ENCODE measurements around the gene AXDND1. TPM values are rescaled to one million over a fixed set of nuclear protein-coding genes. Genes with fewer than 3 reads are reported as not detected.

AXDND1 gene, protein sequence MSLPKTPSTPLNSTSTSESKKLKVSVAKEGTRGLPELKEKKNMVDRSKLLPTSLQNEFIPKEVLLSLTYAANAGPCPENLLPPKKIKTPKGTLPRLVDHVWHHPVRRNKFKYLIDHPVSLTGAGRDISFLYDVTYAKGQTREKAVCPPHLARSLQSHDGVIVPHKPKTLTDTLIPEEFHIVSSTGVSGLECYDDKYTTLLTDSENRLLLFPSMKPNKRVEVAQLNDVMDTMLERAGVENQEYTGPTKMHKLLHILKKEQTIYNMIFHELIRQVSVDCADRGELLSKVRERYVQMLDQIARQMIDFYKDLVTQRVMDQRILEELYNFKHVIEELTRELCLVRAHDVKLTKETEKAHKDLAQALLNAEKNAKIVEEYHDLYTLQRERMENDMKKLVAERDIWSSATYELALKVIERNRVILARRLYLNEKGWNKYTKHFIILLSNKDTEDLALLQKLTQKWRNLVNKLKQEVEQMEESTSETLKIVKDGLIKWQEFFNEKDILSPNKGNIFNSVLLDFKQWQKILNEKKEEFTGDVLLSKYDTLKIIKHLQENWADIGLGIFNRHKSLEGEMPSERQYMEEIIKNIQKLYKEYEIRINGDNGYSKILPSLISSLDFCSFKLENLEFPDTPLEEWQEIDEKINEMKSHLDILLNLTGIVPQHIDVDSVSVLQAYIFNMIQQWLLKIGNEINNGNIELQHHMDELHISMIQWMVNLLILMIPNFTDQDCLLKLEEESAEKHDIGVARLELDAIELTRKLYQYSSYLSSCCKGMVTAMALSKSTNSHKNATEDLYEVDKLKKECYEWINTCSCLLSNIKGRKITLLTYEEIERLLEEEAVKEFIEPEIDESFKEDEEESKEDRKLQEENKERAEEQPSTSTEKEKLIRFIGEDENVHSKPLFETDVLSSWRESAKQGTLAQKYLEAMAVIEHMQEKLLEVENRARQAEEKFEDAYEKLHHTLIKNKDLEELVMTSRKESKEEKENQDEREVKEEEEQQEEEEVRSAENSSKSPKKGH
- 0.61 TPM in 1 of 2 replicates, not detected in the other for total RNA-seq

GRCh38 chr1:179365342-179366092, at the start of gene AXDND1:
Gene AXDND1 (plus strand): TSS chr1:179365971. CDS start chr1:179366510, 539 bp downstream.
- intact Hi-C loops (cut with micrococcal nuclease), result loop anchor here (1.0 to 10.0 kb wide), 13 partner anchors 66 to 1659 kb away; partner anchors contain the start of genes ACBD6, FAM20B, RALGPS2 and SOAT1

DNA sequence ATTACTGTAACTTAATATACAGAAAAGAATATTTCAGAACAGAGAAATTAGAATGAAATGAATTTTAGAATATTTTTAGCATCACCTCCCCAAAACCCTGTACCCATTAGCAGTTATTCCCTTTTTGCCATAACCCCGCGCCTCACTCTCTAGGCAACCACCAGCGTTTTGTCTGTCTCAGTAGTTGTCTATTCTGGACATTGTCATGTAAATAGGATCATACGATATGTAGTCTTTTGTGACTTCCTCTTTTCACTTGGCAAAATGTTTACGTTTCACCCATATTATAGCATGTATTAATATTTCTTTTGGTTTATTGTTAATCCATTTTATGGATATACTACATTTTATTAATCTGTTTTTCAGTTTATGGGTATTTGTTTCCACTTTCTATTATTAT, 47.3 kb upstream of the AXDND1 start:
- intact Hi-C loops (cut with micrococcal nuclease), result no loop called here

DNA sequence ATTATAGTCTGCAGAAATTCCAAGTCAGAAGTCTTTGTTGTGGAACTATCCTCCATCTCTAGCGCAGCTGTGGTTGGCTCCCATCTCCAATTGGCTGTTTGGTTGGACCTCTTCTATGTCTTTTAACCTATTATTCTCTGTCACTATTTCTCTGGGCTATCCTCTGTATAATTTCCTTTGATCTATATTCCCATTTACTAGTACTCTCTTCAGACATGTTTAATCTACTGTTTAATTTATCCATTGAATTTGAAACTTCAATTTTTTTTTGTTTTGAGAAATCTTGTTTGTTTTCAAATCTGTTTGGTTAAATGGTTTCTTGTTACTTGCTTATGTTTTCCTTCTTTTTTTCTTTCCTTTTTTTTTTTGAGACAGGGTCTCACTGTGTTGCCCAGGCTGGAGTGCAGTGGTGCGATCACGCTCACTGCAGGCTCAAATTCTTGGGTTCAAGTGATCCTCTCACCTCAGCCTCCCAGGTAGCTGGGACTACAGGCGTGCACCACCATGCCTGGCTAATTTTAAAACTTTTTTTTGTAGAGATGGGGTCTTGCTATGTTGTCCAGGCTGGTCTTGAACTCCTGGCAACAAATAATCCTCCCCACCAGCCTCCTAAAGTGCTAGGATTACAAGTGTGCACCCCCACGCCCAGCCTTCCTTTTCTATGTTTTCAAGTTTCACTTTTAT, 44.1 kb upstream of the AXDND1 start:
- intact Hi-C loops (cut with micrococcal nuclease), result no loop called here

- intact Hi-C loops (cut with micrococcal nuclease), result no loop called here
Measured at GRCh38 chr1:179322557-179322956, 43.2 kb upstream of the AXDND1 start.

DNA sequence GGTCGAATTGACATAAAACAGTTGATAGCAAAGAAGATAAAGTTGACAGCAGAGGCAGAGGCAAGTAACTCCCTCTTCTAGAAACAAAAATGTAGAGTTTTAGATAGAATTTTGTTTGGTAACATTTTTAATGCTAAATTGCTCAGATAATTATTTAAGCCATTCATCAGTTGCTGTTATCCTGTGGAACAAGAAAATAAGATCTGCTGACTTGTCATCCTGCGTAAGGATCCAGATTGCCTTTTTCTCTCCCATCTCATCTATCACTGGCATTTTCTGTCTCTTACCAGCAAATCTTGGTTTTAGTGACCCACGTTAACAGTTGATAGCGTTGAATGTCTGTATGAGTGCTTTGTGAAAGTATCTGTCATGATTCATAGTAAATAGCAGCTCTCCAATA, 42.3 kb upstream of the AXDND1 start:
- intact Hi-C loops (cut with micrococcal nuclease), result no loop called here

DNA sequence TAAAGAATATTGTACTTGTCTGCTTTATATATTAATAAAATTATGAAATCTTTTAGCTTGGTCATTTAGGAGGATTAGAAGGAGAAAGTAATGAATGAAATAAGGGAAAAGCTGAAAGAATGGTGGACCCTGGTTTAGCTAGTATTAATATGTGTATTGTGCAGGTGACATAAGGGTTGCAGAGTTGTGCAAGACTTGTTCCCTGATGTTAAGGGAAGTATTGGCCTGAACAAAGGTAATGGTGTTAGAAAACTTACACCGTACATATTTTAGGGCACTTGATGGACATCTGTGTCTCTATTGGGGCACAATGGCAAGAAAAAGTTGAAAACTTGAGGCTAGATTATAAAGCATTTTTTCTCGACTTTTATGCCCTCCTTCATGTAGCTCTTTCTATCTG, 39.9 kb upstream of the AXDND1 start:
- intact Hi-C loops (cut with micrococcal nuclease), result no loop called here

- intact Hi-C loops (cut with micrococcal nuclease), result no loop called here
Measured at GRCh38 chr1:179326746-179327145, 39.0 kb upstream of the AXDND1 start.

GRCh38 chr1:179327196-179327595, 38.6 kb upstream of the AXDND1 start:
- intact Hi-C loops (cut with micrococcal nuclease), result no loop called here

- intact Hi-C loops (cut with micrococcal nuclease), result no loop called here
Measured at GRCh38 chr1:179327679-179328078, 38.1 kb upstream of the AXDND1 start.

GRCh38 chr1:179329862-179330261, 35.9 kb upstream of the AXDND1 start:
- intact Hi-C loops (cut with micrococcal nuclease), result no loop called here

- intact Hi-C loops (cut with micrococcal nuclease), result no loop called here
Measured at GRCh38 chr1:179334440-179334839, 31.3 kb upstream of the AXDND1 start.

GRCh38 chr1:179337288-179337687, 28.5 kb upstream of the AXDND1 start:
- intact Hi-C loops (cut with micrococcal nuclease), result no loop called here

DNA sequence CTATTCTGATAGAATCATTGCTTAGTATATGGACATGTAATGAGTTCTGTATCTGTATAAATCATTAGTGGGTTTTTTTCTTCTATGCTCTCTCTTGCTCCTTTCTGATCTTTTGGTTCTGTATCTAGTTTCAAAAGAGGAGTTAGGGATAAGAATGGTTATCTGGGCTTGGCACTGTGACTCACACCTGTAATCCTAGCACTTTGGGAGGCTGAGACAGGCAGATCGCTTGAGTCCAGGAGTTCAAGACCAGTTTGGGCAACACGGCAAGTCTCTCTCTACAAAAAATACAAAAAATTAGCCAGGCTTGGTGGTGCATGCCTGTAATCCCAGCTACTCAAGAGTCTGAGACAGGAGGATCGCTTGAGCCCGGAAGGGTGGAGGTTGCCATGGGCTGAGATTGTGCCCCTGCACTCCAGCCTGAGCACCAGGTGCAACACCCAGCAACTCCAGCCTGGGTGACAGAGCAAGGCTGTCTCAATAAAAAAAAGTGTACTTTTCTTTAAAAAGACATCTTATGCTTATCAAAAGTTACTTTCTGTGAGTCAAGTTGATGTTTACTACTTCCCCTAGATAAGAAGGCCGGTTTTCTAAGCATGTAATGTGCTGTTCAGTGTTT, 27.7 kb upstream of the AXDND1 start:
- intact Hi-C loops (cut with micrococcal nuclease), result no loop called here

- intact Hi-C loops (cut with micrococcal nuclease), result no loop called here
Measured at GRCh38 chr1:179340918-179341317, 24.9 kb upstream of the AXDND1 start.

DNA sequence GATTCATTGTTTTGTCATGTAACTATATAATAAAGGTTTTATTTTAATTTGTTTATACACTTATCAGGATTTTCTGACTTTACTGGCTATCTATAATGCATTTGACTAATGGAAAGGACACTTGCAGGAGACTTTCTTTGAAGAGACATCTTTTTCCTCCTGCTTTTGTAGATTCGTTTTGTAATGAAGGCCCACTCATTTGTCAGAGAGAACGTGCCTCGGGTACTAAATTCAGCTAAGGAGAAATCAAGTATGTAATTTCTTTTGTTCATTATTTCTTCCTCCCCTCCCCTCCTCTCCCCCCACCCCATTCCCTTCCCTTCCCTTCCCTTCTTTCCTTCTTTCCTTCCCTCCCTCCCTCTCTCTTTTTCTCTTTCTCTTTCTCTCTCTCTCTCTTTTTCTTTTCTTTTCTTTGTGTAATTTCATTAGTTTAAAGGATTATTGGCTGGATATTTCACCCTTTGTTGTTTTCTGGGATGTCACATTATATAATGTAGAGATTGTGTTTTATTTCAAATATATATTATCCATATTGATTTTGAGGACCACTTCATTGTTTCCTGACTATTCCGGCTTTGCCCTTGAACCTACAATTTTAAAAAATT, 23.7 kb upstream of the AXDND1 start:
- intact Hi-C loops (cut with micrococcal nuclease), result no loop called here

GRCh38 chr1:179342740-179343404, 22.9 kb upstream of the AXDND1 start:
- intact Hi-C loops (cut with micrococcal nuclease), result no loop called here

DNA sequence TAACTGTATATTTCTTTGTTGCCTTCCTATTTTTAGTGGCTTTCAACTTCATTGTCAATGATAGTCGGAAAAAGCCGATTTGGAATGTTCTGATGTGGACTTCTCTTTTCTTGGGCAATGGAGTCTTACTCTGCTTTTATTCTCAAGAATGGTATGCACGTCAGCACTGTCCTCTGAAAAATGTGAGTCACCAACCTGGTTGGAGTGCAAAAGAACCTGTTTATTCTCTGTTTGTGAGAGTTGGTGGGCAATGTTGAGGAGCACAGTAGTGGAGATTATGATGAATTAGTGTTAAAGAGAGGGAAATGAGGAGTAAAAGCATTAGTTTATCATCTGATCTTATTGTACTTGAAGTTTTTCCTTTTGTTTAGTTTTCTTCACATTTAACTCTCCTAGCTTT, 14.5 kb upstream of the AXDND1 start:
- intact Hi-C loops (cut with micrococcal nuclease), result no loop called here

DNA sequence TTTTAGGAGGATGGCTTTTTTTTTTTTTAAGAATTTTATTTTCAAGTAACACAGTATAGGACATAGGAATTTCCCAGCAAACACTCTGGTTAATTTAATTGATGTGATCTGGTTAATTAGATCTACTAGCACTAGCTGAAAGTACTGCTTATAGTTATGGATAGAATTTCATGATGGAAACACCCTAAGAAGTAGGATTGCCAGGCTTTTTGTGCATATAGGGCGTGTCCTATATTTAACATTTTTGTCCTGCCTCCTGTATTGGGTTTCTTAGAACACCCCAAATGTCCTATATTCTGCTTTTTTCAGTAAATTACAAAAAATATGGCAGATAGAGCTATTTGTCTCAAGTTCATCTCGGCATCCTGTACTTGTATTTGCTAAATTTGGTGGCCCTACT, 13.5 kb upstream of the AXDND1 start:
- intact Hi-C loops (cut with micrococcal nuclease), result no loop called here

DNA sequence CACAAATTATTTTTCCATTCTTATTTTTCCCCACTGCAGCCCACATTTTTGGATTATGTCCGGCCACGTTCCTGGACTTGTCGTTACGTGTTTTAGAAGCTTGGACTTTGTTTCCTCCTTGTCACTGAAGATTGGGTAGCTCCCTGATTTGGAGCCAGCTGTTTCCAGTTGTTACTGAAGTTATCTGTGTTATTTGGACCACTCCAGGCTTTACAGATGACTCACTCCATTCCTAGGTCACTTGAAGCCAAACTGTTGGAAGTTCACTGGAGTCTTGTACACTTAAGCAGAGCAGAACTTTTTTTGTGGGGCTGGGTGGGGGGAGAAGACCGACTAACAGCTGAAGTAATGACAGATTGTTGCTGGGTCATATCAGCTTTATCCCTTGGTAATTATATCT, 12.2 kb upstream of the AXDND1 start:
- intact Hi-C loops (cut with micrococcal nuclease), result no loop called here
